HG03457 (cell line): Measurements from ENCODE around the gene TOR3A.
"Not testable (repeated sequence)": the region's sequence is repeated elsewhere in the genome, so short reads cannot be mapped to it uniquely, and the experiment has no call there.

Source experiments
- ATAC-seq: cut with Tn5 transposase; IDR thresholded peaks from one replicate; pipeline ENCODE4 v1.9.1; 2021; ENCODE audit warnings: moderate number of reproducible peaks; ENCODE audit not compliant: unreplicated experiment

TOR3A gene

DNA sequence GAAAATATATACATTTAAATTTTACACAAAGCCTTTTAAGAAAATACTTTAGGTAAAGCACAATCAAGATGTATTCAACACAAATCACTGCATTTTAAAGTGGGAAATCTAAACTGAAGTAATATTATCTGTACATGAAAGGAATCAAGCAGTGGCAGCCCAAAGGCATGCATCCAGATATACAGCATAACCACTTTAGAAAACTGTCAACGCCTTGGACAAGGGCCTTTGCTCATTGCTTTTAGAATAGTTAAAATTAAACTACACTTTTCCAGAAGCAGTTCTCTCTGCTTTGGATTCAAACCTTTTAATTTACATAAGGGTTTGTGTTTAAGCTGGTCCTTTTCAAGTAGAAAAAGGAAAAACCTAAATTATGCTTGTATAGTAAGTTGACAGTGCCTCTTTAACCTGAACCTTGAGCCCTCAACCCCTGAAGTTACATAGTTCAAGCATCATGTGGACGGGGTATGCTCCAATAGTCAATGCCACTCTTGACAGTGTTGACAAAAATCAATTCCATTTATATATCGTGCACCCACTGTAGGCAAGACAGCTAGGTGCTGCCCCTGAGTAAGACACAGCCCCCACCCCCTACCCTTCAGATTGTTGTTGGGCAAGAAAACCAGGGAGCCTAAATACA lies 22.9 kb downstream of the TOR3A start:
- no peak for ATAC-seq

GRCh38 chr1:179105393-179105792 lies 23.5 kb downstream of the TOR3A start:
- no peak for ATAC-seq

GRCh38 chr1:179107706-179108629 lies 26.1 kb downstream of the TOR3A start:
- no peak for ATAC-seq

DNA sequence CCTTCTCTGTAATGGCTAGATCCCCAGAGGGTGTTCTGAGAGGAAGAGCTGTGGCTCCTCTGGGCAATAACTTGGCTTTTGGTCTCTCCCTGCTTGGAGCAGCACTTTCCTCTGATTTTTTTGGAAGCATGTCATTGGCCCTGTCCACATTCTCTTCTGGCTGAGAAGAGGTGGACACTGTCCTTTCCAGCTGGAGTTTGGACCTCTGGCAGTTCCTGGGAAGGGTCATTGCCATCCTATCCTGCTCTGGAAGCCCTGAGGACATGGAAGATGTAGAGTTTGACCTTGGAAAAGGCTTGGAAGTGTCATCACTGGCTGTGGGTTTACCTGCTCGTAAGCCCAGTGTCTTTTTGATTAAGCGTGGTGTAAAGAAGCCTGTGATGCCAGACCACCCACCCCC lies 26.8 kb downstream of the TOR3A start:
- no peak for ATAC-seq

- no peak for ATAC-seq
Measured at GRCh38 chr1:179115181-179115580, 33.3 kb downstream of the TOR3A start.

- ATAC-seq = no peak
Measured at GRCh38 chr1:179119513-179119912, 37.6 kb downstream of the TOR3A start.

GRCh38 chr1:179120736-179121135 lies 38.9 kb downstream of the TOR3A start:
- ATAC-seq = no peak

- no peak for ATAC-seq
Measured at GRCh38 chr1:179121159-179121938, 39.5 kb downstream of the TOR3A start.

GRCh38 chr1:179124873-179125272 lies 43.0 kb downstream of the TOR3A start:
- no peak for ATAC-seq

DNA sequence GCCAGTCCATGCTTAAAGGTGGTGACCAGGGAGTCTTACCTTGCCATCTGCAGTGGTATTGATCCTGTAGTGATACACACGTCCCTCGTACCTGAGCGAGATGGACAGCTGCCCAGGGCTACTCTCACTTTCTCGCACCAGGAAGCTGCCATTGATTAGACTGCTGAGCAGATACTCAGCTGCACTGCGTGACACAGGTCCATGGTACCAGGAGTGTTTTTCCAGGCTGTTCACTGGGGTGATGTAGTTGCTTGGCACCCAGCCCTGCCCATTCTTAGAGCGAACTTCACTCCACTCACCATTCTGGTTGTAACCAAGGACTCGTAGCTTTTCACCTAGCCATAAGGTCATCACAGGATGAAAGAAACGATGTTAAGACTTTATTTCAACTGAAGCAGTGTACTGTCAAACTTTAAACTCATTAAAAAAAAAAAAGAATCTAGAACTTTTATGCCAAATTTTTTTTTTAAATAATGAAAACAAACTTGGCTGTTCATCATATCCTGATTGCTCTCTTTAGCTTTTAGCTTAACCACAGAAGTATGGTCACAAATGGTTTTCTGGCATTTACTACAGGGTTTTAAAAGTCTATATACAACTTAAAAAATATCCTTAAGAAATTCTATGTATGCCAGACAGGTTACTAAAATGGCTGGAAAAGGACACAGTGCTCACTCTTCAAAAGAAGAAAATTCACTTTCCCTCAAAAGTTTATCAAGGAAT lies 44.6 kb downstream of the TOR3A start:
- ATAC-seq = no peak

- ATAC-seq = no peak
Measured at GRCh38 chr1:179127163-179127895, 45.5 kb downstream of the TOR3A start.

- no peak for ATAC-seq
Measured at GRCh38 chr1:179128520-179128919, 46.6 kb downstream of the TOR3A start.

DNA sequence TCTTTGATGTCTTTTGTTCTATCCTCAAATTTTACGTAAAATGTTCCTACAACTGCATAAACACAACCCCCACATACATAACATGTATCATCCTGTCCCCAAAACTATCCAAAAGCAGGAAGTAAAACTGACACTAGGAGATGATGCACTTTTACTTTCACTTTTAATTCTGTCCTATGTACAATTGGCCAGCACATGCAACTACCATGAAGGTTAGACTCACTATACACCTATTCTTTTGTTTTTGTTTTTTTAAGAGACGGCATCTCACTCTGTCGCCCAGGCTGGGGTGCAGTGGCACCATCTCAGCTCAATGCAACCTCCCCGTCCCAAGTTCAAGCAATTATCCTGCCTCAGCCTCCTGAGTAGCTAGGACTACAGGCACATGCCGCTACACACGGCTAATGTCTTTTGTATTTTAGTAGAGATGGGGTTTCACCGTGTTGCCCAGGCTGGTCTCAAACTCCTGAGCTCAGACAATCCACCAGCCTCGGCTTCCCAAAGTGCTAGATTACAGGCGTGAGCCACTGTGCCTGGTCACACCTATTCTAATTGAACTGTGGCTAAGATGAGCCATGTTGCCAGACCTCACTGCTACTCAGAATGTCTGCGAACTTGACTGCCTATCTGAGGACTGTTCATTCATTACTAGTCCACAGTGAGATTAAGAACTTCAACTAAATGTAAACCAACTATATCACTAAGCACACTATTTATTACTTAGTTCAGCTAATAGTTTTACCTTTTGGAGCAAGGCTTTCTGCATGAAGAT lies 48.0 kb downstream of the TOR3A start:
- peak; percentile 92 for ATAC-seq

GRCh38 chr1:179135168-179135567 lies 53.3 kb downstream of the TOR3A start:
- ATAC-seq = not testable (repeated sequence)

DNA sequence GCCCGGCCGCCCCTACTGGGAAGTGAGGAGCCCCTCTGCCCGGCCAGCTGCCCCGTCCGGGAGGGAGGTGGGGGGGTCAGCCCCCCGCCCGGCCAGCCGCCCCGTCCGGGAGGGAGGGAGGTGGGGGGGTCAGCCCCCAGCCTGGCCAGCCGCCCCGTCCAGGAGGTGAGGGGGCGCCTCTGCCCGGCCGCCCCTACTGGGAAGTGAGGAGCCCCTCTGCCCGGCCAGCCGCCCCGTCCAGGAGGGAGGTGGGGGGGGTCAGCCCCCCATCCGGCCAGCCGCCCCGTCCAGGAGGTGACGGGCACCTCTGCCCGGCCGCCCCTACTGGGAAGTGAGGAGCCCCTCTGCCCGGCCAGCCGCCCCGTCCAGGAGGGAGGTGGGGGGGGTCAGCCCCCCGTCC lies 53.8 kb downstream of the TOR3A start:
- not testable (repeated sequence) for ATAC-seq

DNA sequence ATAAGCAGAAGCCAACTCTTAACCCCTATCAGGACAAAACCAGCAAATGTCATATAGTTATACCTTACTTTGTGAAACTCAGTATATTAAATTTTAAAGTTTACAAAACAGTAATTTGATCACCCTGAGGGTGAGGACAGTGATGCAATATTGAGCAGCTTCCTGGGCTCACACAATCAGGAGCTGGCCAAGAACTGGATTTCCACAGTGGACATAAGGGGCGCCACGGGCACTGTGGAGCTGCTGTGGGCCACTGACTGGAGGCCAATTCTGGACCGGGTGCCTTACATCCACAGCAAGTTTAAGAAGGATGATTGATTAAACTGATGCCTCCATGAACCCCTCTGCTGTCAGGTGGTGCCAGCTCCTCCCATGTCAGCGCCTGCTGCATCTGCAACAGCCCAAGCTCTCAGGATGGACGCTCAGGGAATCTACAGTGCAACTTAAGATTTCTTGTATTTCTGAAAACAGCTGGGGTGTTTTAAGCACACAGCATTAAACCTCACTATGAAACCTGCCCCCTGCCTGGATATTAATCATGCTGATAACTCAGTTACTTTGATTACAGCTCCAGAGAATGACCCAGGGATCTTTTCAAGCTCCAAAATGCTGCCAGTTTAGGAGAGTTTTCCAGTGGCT lies 55.9 kb downstream of the TOR3A start:
- ATAC-seq = no peak

DNA sequence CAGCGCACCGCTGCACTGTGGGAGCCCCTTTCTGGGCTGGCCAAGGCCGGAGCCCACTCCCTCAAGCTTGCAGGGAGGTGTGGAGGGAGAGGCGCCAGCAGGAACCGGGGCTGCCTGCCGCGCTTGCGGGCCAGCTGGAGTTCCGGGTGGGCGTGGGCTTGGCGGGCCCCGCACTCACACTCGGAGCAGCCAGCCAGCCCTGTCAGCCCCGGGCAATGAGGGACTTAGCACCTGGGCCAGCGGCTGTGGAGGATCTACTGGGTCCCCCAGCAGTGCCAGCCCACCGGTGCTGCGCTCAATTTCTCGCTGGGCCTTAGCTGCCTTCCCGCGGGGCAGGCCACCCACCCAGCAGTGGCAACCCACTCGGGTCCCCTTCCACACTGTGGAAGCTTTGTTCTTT lies 56.9 kb downstream of the TOR3A start:
- not testable (repeated sequence) for ATAC-seq

DNA sequence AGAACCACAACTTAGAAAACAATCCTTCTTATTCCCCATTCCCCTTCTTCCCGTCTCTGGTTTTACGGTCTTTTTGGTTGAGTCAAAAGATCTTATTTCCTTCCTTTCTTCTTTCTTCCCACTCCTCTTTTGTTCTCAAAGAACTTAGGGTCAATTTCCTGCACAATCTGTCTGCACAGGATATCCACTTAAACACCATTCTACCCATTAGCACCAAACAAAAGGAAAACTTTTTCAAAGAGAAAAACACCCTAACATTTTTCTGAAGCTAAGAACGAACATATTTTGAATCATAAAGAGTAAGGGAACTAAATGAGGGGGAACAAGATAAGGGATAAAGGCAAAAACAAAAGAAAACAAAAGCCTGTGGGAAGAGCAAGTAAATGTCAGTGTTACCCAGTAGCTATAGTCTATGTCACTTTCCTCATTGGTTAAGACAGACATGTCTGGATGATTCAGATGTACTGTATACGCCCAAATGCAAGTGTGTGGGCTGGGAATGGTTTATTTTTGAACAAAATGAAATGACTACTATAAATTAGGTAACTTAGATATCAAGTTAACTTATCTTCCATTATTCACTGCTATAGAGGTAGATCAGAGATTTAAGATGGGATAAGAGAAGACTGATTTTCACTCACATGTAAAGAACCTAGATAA lies 59.9 kb downstream of the TOR3A start:
- ATAC-seq = no peak
